PC-3 (cell line): Measurements from ENCODE around the gene FAM241B.

Experiments used
- CTCF ChIP-seq: fragments of 300-600 bp; sonication (generic); conservative IDR thresholded peaks from 2 replicates; pipeline ENCODE4 v1.5.1; 2017; ENCODE audit warnings: antibody characterized with exemption, low read depth, mild to moderate bottlenecking, low read length
- EZH2 ChIP-seq: fragments of 300-600 bp; sonication (generic); IDR thresholded peaks from one replicate; pipeline ENCODE4 v1.6.1; 2017; ENCODE audit warnings: antibody characterized with exemption, mild to moderate bottlenecking, low read length; ENCODE audit not compliant: unreplicated experiment

GRCh38 chr10:69626826-69627225 is 3.2 kb upstream of the FAM241B start:
- TF ChIP-seq CTCF, result no peak
- TF ChIP-seq EZH2, result no peak
